GM18861 (cell line): ENCODE results near the gene MOCS2.
A peak's percentile ranks its signal among the peaks of the same experiment; 100 is the strongest.
"Not testable (repeated sequence)": the region's sequence is repeated elsewhere in the genome, so short reads cannot be mapped to it uniquely, and the experiment has no call there.

Experiments used
- ATAC-seq: cut with Tn5 transposase; IDR thresholded peaks from one replicate; pipeline ENCODE4 v1.9.1; 2021; ENCODE audit not compliant: unreplicated experiment

Gene MOCS2, protein sequence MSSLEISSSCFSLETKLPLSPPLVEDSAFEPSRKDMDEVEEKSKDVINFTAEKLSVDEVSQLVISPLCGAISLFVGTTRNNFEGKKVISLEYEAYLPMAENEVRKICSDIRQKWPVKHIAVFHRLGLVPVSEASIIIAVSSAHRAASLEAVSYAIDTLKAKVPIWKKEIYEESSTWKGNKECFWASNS

DNA sequence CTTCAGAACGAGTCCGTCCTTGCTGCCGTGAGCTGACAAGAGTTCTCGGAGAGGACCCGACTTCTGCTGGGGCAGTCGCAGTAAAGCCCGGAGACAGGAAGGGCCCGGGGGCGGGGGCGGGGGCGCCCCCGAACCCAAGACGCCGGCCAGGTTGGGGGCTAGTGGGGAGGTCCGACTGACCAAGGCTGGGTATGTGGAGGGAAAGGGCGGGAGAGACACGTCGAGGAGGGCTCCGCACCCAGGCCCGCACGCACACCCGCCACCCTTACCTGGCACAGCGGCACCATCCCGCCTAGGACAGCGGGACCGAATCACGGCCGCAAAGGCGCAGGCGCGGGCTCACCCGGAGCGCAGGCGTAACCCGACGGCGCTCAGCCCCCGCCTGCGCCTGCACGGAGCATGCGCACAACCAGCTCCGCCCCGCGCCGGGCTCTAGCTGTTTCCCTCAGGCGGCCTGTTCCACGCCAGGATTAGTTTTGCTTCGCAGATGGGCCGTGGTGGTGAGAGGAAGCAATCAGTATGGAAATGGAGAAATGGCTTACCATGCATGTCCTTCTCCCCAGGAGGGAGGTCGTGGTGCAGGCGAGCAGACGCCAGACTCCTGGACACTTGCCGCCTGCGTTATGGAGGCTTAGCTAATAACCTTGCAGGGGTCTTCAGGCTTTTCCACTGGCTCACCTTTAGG lies at the start of gene MOCS2:
Gene MOCS2 (minus strand): TSS at position 315 of the 685 bp plus-strand sequence. CDS start 2,583 bp downstream, outside the sequence.
- ATAC-seq, result peak; percentile 94

DNA sequence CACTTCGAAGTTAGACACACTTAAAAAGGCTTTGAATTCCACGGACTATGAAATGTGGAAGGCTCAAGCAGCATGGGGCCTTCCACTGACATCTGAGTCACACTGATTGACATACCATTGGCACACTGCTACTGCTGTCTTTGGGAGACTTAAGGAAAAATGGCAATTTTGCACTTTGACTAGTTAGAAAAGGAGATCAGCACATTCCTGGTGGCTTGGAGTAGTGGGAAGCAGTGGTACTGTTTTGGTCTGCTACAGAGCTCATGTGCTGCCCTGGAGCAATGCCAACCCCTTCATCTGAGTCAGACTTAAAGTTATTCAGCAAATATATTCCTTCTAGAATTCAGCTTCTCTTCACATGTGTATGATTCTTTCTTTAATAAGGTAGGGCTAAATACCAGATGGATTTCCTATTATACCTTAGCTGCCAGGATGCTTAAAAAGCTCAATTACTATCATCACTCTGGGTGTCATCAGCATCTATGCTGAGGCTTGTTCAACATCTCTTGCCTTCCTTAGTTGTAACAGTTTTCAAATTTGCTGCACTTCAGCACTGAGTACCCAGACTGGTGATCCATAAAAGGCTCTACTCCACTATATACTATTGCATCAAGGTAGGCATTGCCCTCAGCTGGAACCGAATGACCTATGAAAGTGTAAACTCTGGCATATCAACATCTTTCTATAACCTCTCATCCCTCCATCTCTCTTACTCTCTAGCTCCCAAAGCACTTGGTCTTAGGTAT lies 42.3 kb upstream of the MOCS2 start:
- no peak for ATAC-seq

DNA sequence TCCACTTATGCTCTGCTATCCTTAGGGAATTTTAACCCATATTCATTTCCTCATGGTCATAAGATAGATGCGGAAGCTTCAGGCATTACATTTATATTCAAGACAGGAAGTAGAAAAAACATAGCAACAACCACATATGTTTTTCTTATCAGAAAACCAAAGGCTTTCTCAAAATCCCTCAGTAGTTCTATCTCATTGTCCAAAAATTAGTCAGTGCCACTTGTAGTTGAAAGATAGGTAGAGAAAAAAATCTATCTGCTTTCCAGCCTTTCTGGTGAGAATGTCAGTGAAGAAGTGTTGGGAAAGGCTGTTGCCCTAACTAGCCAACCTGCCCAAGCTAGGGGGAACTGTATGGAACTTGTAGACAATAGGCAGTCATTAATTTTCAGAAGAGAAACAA lies 23.5 kb upstream of the MOCS2 start:
- ATAC-seq, result no peak

DNA sequence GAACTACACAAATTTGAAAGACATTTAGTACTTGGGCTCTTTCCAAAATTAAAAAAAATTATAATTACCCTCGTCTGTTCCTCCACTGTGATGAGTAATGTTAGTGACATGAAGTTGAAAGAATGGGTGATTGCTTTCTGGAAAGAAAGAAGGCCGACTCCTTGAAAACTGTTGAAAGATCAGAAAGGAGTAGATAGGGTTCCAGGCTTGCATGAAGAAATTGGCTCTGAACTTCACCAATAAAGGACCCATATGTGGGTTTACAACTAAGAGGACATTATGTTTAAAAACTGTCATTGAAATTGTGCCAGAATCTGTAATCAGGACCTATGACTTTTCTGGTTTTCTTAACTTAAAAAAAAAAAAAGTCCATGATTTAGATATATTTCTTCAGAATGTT lies 20.7 kb upstream of the MOCS2 start:
- no peak for ATAC-seq

DNA sequence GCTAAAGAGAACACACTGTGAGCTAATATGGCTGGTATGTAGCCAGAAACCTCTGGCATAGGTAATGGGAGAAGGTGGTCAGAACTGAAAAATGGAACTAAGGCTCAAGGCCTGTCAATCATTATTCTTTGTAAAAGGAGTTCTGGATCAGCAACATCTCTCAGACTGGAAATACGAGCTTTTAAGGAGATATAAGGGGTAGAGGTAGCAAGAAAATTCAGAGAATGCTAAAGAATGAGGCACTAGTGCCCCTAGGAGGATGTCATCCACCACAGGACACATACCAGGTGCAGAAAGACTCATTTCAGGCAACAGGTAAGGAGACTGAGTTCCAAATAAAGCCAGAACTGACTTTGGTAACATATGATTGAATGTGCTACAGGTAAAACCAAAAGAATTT lies 18.9 kb upstream of the MOCS2 start:
- ATAC-seq, result no peak

DNA sequence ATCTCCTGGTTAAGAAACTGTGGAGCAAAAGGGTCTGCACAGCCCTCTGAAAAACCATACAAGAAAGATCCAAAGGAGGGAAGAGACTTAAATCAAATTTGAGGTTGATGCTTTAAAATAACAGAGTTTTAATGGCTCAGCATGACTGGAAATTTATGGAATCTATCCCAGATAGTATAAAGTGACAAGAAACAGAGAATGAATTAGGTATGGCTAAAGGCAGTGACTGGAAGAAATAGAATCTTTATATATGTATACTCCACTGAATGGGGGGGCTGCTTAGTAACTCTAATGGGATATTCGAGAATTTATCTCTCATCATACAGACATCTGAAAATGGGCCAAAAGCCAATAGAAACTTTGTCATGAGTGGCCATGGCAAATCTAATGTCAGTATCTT lies 17.6 kb upstream of the MOCS2 start:
- no peak for ATAC-seq

DNA sequence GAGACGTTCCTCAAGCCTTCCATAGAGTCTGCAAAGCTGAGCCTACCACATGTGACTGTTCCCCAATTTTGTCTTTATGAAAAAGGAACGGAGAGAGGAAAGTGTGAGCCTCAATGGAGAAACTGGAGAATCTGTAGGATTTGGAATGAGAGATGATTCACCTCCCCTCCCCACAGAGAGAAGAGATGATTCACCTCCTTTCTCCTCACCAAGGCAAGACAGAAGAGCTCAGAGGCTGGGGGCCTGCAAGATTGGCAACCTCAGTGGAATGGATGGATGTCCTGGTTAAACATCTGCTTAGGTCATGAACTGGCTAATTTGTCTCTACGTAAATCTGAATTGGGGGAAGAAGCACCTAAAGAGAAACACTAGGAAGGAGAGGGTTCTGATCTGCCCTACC lies 17.0 kb upstream of the MOCS2 start:
- no peak for ATAC-seq

DNA sequence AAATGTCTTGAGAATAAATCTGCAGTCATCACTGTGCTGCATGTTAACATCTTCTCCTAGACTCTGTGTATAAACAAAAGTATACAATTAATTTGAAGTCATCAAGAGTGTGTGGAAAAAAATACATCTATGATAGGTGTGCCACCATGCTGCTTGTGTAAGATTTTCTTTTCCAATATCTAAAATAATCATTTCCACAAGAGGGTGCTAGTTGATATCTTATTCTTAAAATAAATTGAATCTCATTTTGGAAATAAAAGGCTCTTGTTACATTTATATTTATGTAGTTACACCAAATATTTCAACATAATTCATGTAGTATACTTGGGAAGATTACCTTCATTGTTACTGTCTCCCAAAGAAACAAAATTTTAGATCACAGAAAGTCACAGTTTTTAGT lies 14.1 kb upstream of the MOCS2 start:
- ATAC-seq, result no peak

DNA sequence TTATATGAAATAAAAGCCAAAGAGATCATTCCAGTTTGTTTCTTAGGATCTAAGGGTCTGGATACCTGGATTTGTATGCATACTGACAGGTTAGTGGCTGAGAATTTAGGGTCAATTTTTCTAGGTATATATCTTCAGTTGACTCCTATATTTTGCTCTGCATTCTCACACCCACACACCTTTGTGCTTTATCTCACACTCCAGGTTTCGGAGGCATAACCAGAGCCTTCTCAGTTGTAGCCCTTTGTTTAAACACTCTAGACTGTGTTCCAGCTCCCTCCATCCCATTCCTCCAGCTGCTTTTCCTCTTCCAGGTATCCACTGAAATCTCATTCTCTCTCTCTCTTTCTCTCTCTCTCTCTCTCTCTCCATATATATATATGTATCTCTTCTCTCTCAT lies 10.6 kb upstream of the MOCS2 start:
- no peak for ATAC-seq

DNA sequence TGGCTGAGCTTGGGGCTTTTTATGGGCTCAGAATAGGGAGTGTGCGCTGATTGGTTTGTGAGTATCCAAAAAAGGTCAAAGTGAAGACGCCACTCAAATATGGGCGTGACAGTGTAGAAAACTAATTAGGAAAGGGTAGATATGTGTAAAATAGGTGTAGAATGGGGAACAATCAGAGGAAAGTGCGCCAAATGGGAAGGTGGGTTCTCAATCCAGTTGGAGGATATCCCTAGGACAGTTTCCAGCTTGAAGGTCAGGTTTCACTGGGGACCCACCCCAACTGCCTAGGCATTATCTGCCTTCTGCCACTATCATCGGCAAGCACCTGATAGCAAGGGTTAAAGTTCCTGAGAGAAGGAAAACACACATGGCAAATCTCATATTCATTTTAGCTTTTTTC lies 9.3 kb upstream of the MOCS2 start:
- ATAC-seq, result no peak

DNA sequence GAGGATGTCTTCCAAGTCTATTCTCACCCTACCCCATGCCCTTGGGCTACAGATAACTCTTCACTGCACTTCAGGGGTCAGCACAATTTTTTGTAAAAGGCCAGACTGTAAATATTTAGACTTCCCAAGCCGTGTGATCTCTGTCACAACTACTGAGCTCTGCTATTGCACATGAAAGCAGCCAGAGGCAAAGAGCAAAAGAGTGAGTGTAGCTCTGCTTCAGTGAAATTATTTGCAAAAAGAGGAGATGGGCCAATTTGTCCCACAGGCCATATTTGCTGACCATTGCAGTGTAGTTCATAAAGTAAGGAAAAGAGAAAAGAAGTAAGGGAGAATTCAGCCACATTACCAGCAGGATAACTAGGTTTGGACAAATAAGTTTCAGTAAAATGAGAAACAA lies 7.0 kb upstream of the MOCS2 start:
- no peak for ATAC-seq

DNA sequence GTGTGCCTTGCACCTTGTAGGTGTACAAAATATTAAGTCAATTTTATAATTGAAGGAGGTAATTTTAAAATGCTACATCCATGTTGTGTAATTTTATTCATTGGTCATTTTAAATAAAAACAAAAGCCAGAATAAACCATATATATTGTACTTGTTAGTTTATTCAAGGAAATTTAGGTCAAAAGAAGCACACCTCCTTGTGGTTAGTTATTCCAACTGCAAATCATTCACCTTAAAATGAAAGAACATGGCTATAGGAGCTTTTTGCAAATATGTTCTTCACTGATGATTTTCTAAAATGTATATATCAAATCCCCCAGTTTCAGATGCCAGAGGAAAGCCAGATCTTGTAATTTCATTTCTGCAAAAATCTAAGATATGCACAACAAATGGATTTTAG lies 5.4 kb upstream of the MOCS2 start:
- no peak for ATAC-seq

DNA sequence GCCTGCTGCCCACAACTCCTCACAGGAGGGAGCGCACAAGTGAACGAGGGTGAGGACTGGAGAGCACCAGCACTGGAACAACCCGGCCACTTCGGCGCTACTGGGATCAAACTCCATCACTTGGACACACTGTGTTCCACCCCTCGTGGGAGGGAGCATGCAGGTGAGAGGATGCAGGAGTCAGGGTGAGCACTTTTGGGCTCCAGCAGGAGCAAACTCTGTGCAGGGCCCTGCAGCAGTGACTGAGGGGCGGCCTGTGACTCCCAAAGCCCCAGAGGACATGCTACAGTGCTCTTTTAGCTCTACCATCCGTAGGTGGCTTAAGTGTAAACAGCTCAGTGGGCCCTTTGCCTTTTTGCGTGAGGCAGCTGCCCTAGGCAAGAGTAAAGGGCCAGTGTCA lies 4.4 kb upstream of the MOCS2 start:
- no peak for ATAC-seq

DNA sequence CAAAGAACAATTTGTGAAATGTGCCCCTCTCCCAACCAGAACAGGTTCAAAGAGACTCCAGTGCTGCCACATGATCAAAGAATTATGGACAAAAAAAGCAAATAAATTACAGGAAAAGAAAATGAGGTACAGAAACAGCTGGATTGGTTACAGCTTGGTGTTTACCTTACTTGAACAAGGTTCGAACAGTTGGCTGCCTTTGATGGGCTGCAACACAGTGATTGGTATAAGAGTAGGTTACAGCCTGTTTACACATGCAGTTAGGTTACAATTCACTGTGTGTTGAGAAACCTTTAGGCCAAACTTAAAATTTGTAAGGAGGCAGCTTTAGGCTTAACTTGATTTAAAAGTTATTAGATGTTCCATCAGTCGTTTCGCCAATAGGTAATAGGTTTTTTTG lies 3.4 kb upstream of the MOCS2 start:
- ATAC-seq, result no peak

DNA sequence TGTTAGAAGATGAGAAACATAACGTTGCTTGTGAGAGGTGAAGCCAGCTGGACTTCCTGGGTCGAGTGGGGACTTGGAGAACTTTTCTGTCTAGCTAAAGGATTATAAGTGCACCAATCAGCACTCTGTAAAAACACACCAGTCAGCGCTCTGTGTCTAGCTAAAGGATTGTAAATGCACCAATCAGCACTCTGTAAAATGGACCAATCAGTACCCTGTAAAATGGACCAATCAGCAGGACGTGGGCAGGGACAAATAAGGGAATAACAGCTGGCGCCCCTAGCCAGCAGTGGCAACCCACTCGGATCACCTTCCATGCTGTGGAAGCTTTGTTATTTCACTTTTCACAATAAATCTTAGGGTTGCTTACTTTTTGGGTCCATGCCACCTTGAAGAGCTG lies 2.8 kb upstream of the MOCS2 start:
- ATAC-seq, result not testable (repeated sequence)

DNA sequence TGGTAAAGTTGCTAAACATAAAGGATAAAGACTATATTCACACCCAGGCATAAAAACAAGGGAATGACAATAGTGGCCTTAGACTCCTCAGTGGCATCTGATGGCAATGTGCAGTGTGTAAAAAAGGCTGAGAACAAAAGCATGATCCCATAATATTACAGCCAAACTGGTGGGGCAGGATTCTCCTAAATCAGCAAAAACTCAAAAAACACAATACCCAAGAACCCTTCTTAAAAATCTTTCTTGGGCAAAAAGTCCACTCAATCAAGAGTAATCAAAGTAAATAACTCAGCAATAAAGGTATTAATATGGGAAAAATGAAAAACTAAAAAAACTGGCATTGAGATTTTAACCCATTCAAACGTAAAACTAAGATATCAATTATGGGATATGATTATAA lies 1.6 kb upstream of the MOCS2 start:
- no peak for ATAC-seq

DNA sequence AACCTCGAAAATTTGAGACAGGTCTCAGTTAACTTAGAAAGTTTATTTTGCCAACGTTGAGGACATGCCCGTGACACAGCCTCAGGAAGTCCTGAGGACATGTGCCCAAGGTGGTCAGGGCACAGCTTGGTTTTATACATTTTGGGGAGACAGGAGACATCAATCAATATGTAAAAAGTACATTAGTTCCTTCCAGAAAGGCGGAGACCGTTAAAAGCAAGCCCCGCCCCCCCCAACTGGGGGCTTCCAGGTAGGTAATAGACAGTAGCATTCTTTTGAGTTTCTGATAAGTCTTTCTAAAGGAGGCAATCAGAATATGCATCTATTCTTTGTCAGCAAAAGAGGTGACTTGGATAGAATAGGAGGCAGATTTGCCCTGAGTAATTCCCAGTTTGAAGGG lies 599 bp upstream of the MOCS2 start:
- no peak for ATAC-seq

DNA sequence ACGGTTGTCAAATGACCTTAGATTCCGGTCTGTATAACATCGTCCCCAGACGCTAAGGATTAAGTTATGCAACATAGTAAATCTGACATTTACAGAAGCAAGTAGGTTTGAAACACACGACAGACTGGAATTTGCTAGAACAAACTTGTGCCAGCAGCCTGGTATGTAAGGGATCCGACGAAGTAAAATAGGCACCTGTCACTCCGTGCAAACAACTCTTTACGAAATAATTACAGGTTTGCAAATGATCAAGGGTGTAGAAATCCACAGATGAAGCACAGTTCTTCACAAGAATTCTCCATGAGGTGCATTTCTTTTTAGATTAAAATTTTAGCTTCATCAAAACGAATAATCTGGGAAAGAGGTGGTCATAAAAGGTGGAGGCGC lies 508 bp downstream of the MOCS2 start:
- peak; percentile 15 for ATAC-seq

DNA sequence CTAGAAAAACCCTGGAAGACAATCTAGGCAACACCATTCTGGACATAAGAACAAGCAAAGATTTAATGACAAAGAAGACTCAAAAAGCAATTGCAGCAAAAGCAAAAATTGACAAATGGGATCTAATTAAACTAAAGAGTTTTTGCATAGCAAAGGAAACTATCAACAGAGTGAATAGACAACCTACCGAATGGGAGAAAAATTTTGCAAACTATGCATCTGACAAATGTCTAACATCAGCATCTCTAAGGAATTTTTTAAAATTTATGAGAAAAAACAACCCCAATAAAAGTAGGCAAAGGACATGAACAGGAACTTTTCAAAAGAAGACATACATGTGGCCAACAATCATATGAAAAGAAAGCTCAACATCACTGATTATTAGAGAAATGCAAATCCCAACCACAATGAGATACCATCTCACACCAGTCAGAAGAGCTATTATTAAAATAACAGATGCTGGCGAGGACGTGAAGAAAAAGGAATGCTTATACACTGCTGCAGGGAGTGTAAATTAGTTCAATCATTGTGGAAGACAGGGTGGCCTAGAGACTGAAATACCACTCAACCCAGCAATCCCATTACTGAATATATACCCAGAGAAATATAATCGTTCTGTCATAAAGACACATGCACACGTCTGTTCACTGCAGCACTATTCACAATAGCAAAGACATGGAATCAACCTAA lies 3.8 kb downstream of the MOCS2 start:
- ATAC-seq, result no peak

DNA sequence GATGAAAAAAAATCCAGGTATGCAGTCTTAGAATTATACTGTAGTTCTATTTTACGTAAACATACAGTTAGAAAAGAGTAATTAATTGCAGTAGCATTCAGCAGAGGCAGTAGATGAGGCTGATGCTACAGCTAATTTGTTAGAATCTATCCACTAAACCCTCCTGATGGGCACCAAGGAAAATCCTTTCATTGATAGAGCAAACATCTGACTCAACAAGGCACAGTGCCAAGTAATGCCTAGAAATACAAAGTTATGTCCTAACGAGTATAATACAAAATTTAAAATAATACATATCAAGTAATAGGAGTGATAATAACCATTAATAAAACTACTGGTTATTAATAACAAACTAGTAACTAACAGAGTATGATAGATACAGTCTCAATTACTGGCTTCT lies 9.0 kb downstream of the MOCS2 start:
- ATAC-seq, result no peak

DNA sequence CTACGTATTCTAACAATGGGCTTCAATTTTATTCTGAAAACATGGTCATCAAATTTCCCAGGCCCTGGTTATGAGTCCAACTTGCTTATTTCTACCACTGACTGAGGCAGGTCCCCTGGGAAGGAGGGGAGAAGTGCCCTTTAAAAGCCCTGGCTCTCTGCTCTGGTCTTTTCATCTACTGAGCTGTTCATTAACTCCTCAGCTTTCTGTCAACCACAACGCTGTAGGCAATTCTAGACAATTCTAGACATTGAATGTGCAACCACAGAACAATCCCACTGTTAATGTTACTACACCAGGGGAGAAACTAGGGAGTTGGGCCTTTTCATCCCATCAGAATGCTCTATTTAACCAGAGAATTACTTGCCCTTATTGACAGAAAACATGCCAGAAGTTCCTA lies 10.0 kb downstream of the MOCS2 start:
- peak; percentile 83 for ATAC-seq
